SK-N-SH (cell line): ENCODE measurements around the gene PAGE1. TPM values are rescaled to one million over a fixed set of nuclear protein-coding genes. Genes with fewer than 3 reads are reported as not detected.
"Not testable (repeated sequence)": the region's sequence is repeated elsewhere in the genome, so short reads cannot be mapped to it uniquely, and the experiment has no call there.

ENCODE experiments used
- CTCF ChIA-PET: fragments of 300-600, 350-600 bp; formaldehyde crosslinking; extraction: SDS; loops from one replicate; lab custom pipeline; 2021; lab: Yijun Ruan, JAX
- POLR2A ChIA-PET: fragments of 350-600 bp; sonication (Branson Sonifier 250); formaldehyde crosslinking; extraction: SDS; loops from one replicate; lab custom pipeline; 2020; ENCODE audit warnings: antibody characterized with exemption, inconsistent platforms; lab: Yijun Ruan, JAX
- DNase-seq: peaks from one replicate; pipeline ENCODE4 v3.0.0; 2012
- H2AFZ ChIP-seq: fragments of 200-600 bp; sonication (generic); 2 replicates; pipeline ENCODE4 v1.8.1; 2016; ENCODE audit warnings: antibody characterized with exemption, mild to moderate bottlenecking, low read depth
- H3F3A ChIP-seq: fragments of 200-600 bp; sonication (generic); replicated peaks from 2 replicates; pipeline ENCODE3; 2016; ENCODE audit warnings: antibody characterized with exemption, mild to moderate bottlenecking; ENCODE audit not compliant: insufficient read depth
- H3K27ac ChIP-seq, 2 experiments: fragments of 200-500 bp in 1 of 2; fragments of 200-600 bp in 1 of 2; sonication (Bioruptor generic) in 1 of 2; sonication (generic), shearing (Covaris generic) in 1 of 2; 2 replicates each; pipeline versions ENCODE4 v1.5.1 to v1.6.1; 2014 to 2016; ENCODE audit warnings: low read depth in 2 of 2, inconsistent platforms in 1 of 2, low read length in 1 of 2, mild to moderate bottlenecking in 1 of 2, mixed read lengths in 1 of 2
- H3K27me3 ChIP-seq: fragments of 200-600 bp; sonication (generic), shearing (Covaris generic); 2 replicates; pipeline ENCODE4 v1.6.1; 2016; ENCODE audit warnings: mixed run types; ENCODE audit not compliant: insufficient read depth
- H3K36me3 ChIP-seq, 2 experiments: fragments of 200-500 bp in 1 of 2; fragments of 200-600 bp in 1 of 2; sonication (Bioruptor generic) in 1 of 2; sonication (generic) in 1 of 2; replicated peaks in 1 of 2; 2 replicates each; pipeline versions ENCODE3 to v1.5.1; 2014 to 2016; ENCODE audit warnings: low read length in 1 of 2, mild to moderate bottlenecking in 1 of 2; ENCODE audit not compliant: insufficient read depth in 2 of 2, control insufficient read depth in 1 of 2
- H3K4me1 ChIP-seq, 2 experiments: fragments of 200-500 bp in 1 of 2; fragments of 200-600 bp in 1 of 2; sonication (Bioruptor generic) in 1 of 2; sonication (generic), shearing (Covaris generic) in 1 of 2; 2 replicates each; pipeline versions ENCODE4 v1.5.1 to v1.6.1; 2014 to 2016; ENCODE audit warnings: low read depth in 1 of 2, low read length in 1 of 2, mixed run types in 1 of 2; ENCODE audit not compliant: insufficient read depth in 2 of 2, control insufficient read depth in 1 of 2
- H3K4me2 ChIP-seq: fragments of 200-600 bp; sonication (generic), shearing (Covaris generic); 2 replicates; pipeline ENCODE4 v1.6.1; 2017; ENCODE audit warnings: mixed run types
- H3K4me3 ChIP-seq, 2 experiments: fragments of 200-500 bp in 1 of 2; fragments of 200-600 bp in 1 of 2; sonication (Bioruptor generic) in 1 of 2; sonication (generic), shearing (Covaris generic) in 1 of 2; 2 replicates each; pipeline versions ENCODE4 v1.5.1 to v1.8.1; 2014 to 2016; ENCODE audit warnings: low read depth in 2 of 2, inconsistent platforms in 1 of 2, low read length in 1 of 2, mild to moderate bottlenecking in 1 of 2, mixed read lengths in 1 of 2, moderate library complexity in 1 of 2
- H3K79me2 ChIP-seq: fragments of 200-600 bp; sonication (generic); 2 replicates; pipeline ENCODE4 v1.8.1; 2017; ENCODE audit warnings: mild to moderate bottlenecking; ENCODE audit not compliant: insufficient read depth
- H3K9ac ChIP-seq: fragments of 200-600 bp; sonication (generic); 2 replicates; pipeline ENCODE4 v1.6.1; 2017; ENCODE audit warnings: mixed run types
- H3K9me2 ChIP-seq: fragments of 200-600 bp; sonication (generic); 2 replicates; pipeline ENCODE4 v1.6.1; 2017; ENCODE audit warnings: mixed run types
- H3K9me3 ChIP-seq: fragments of 200-600 bp; sonication (generic); 2 replicates; pipeline ENCODE4 v1.6.1; 2017; ENCODE audit warnings: mixed run types, mild to moderate bottlenecking, moderate library complexity
- H4K20me1 ChIP-seq: fragments of 200-600 bp; sonication (generic); 2 replicates; pipeline ENCODE4 v1.6.1; 2017; ENCODE audit warnings: mild to moderate bottlenecking, mixed run types; ENCODE audit not compliant: insufficient read depth
- CTCF ChIP-seq: fragments of 200-600 bp; sonication (generic); IDR thresholded peaks from 2 replicates; pipeline ENCODE4 v1.6.1; 2017; ENCODE audit warnings: antibody characterized with exemption, mild to moderate bottlenecking, moderate library complexity
- EZH2phosphoT487 ChIP-seq: fragments of 200-600 bp; sonication (generic); IDR thresholded peaks from 2 replicates; pipeline ENCODE4 v1.6.1; 2017; ENCODE audit warnings: low read depth, mixed run types, mild to moderate bottlenecking, antibody characterized with exemption, moderate library complexity, borderline replicate concordance
- FOSL2 ChIP-seq: IDR thresholded peaks from 2 replicates; pipeline ENCODE4 v1.4.0; 2012; ENCODE audit warnings: low read depth, mild to moderate bottlenecking, moderate library complexity, borderline replicate concordance
- GABPA ChIP-seq: IDR thresholded peaks from 2 replicates; pipeline ENCODE4 v1.4.0; 2012; ENCODE audit warnings: low read depth, mild to moderate bottlenecking
- MXI1 ChIP-seq: IDR thresholded peaks from 2 replicates; pipeline ENCODE4 v1.6.1; 2012; ENCODE audit warnings: mild to moderate bottlenecking, low read depth, low read length, improper control_type of control experiment
- NRF1 ChIP-seq: IDR thresholded peaks from 2 replicates; pipeline ENCODE4 v1.6.1; 2012; ENCODE audit warnings: low read depth, mild to moderate bottlenecking, low read length
- POLR2AphosphoS5 ChIP-seq: IDR thresholded peaks from 2 replicates; pipeline ENCODE4 v1.6.1; 2012; ENCODE audit warnings: low read depth, low read length
- RCOR1 ChIP-seq: fragments of 150-350 bp; IDR thresholded peaks from 2 replicates; pipeline ENCODE4 v1.6.1; 2017; ENCODE audit warnings: antibody characterized with exemption, low read length
- RFX5 ChIP-seq: IDR thresholded peaks from 2 replicates; pipeline ENCODE4 v1.6.1; 2012; ENCODE audit warnings: mild to moderate bottlenecking, improper control_type of control experiment, low read length
- ZBTB33 ChIP-seq: IDR thresholded peaks from 2 replicates; pipeline ENCODE4 v1.4.0; 2012; ENCODE audit warnings: low read depth, borderline replicate concordance
- WGBS: methylation state at CpG from one replicate; pipeline ENCODE4 v1.1.6; 2017; ENCODE audit warnings: low lambda C conversion rate; 5-methylcytosine and 5-hydroxymethylcytosine counted together
- polyA plus RNA-seq, 3 experiments: library from polyadenylated mRNA; depleted of rRNA; stranded (reverse); fragments of >200 nt; gene quantifications; 2 replicates each; pipeline ENCODE4 v1.2.3, GENCODE V29; 2012
- TF ChIP-seq, protein P1 (sequence below): IDR thresholded peaks from 2 replicates; pipeline ENCODE4 v1.6.1; 2012; ENCODE audit warnings: mild to moderate bottlenecking, low read depth, low read length, moderate library complexity
- TF ChIP-seq, protein P2 (sequence below): IDR thresholded peaks from 2 replicates; pipeline ENCODE4 v1.4.0; 2012; ENCODE audit warnings: low read depth

Gene PAGE1
- 0.50 and 0.54 TPM in 2 replicates for polyA plus RNA-seq (2012; rRNA removed)
- polyA plus RNA-seq (2012; cell fraction: cytosol; rRNA removed), result 0.55 and 0.68 TPM in 2 replicates
- 0.10 and 0.35 TPM in 2 replicates for polyA plus RNA-seq (2012; cell fraction: nucleus; rRNA removed)

DNA sequence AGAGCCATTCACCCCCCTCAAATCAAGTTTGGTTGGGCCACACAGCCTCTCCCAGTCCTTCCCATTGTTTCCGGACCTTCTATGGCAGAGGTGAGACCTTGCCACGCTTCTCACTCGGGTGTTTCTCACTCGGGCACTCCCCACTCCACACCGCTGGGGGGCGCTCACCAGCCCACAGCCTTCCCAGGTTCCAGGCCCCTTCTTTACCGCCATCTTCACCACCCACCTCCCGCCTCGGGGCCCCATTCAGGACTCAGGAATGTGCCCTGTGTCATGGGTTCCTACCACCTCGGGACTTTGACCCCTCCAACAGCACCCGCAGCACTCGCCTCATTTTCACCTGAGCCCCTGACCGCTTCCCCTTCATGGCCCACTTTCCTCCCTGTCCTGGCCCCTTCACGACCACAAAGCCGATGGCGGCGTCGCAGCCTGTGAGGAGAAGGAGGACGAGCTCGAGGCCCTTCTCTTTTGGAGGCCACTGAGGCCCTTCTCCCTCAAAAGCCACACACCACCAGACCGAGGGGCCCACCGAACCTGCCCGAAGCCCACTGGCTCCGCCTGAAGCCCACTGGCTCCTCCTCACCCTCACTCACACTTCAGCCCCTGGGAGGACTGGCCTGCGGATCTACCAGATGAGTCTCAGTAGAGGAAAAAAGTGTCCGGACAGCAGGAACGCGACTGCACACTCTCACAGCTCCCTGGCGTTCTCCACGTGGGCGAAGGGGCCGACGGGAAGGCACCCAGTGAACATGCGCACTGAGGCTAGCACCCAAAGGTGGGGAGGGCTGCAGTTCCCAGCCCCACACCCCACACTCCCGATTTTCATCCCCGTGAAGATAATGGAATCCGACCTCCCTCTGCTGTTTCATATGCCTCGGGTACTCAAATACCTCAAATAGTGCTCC is at the start of gene PAGE1:
Gene PAGE1, minus strand, starts transcription at position 709 of the 905 bp plus-strand sequence. CDS start 1,214 bp downstream, outside the sequence.
- Histone ChIP-seq H3K79me2 (no peaks in the 10 kb centered on the region), H3K27me3 (no peaks in the 10 kb centered on the region), H3K4me1 (no peaks in the 10 kb centered on the region), H4K20me1 (no peaks in the 10 kb centered on the region), H3K4me2 (no peak within 1 kb of the TSS), H3K9me3 (no peaks in the 10 kb centered on the region), H3F3A (no peaks in the 10 kb centered on the region), H3K36me3 (no peaks in the 10 kb centered on the region), H3K9me2 (no peaks in the 10 kb centered on the region), H3K27ac (no peak within 1 kb of the TSS), H2AFZ (no peak within 1 kb of the TSS), H3K4me3 (no peak within 1 kb of the TSS), H3K9ac (no peak within 1 kb of the TSS)
- WGBS, result 26% methylated on average over 31 of the region's 38 CpGs
- no peak for DNase-seq
- TF ChIP-seq ZBTB33 (no peak), EZH2phosphoT487 (no peak), CTCF (peak; percentile 26; the same call in 1 of the 2 replicates)
- ChIA-PET POLR2A (interaction anchor here (0.6 kb wide), 1 partner anchor 51 kb away, joined by 5 read pairs; no protein-coding TSS in a partner anchor), CTCF (no interaction called here)

- H3K27me3 ChIP-seq, H3K9ac ChIP-seq, H4K20me1 ChIP-seq, H3K4me3 ChIP-seq, H3K36me3 ChIP-seq, H3K9me2 ChIP-seq, H3K27ac ChIP-seq, CTCF ChIA-PET, H3K79me2 ChIP-seq, H3K9me3 ChIP-seq, H3K4me1 ChIP-seq, H2AFZ ChIP-seq, DNase-seq, H3F3A ChIP-seq, POLR2A ChIA-PET, H3K4me2 ChIP-seq: not testable (repeated sequence)
- 20% methylated on average over 1 of the region's 1 CpG for WGBS
These were observed 45.7 kb upstream of the PAGE1 start for GRCh38 chrX:49741501-49741900.

GRCh38 chrX:49727847-49728246 is 32.1 kb upstream of the PAGE1 start:
- Histone ChIP-seq H3K27me3 (no peaks in the 10 kb centered on the region), H3K9me3 (no peaks in the 10 kb centered on the region), H2AFZ (no peak overlapping the region), H3F3A (no peaks in the 10 kb centered on the region), H3K9ac (no peak overlapping the region), H3K79me2 (no peaks in the 10 kb centered on the region), H3K4me3 (no peak overlapping the region), H3K27ac (no peak overlapping the region), H3K4me2 (no peak overlapping the region), H4K20me1 (no peaks in the 10 kb centered on the region), H3K9me2 (no peaks in the 10 kb centered on the region), H3K36me3 (no peaks in the 10 kb centered on the region), H3K4me1 (no peaks in the 10 kb centered on the region)
- CTCF ChIA-PET, result no interaction called here
- 28% methylated on average over 6 of the region's 9 CpGs for WGBS
- DNase-seq, result no peak
- POLR2A ChIA-PET, result no interaction called here
- no peak for TF ChIP-seq RFX5
- TF ChIP-seq RCOR1, result no peak
- no peak for TF ChIP-seq POLR2AphosphoS5
- TF ChIP-seq, protein P1, sequence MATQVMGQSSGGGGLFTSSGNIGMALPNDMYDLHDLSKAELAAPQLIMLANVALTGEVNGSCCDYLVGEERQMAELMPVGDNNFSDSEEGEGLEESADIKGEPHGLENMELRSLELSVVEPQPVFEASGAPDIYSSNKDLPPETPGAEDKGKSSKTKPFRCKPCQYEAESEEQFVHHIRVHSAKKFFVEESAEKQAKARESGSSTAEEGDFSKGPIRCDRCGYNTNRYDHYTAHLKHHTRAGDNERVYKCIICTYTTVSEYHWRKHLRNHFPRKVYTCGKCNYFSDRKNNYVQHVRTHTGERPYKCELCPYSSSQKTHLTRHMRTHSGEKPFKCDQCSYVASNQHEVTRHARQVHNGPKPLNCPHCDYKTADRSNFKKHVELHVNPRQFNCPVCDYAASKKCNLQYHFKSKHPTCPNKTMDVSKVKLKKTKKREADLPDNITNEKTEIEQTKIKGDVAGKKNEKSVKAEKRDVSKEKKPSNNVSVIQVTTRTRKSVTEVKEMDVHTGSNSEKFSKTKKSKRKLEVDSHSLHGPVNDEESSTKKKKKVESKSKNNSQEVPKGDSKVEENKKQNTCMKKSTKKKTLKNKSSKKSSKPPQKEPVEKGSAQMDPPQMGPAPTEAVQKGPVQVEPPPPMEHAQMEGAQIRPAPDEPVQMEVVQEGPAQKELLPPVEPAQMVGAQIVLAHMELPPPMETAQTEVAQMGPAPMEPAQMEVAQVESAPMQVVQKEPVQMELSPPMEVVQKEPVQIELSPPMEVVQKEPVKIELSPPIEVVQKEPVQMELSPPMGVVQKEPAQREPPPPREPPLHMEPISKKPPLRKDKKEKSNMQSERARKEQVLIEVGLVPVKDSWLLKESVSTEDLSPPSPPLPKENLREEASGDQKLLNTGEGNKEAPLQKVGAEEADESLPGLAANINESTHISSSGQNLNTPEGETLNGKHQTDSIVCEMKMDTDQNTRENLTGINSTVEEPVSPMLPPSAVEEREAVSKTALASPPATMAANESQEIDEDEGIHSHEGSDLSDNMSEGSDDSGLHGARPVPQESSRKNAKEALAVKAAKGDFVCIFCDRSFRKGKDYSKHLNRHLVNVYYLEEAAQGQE, result no peak
- TF ChIP-seq GABPA, result no peak
- TF ChIP-seq NRF1, result no peak
- no peak for TF ChIP-seq MXI1
- TF ChIP-seq FOSL2, result no peak
- TF ChIP-seq, protein P2, sequence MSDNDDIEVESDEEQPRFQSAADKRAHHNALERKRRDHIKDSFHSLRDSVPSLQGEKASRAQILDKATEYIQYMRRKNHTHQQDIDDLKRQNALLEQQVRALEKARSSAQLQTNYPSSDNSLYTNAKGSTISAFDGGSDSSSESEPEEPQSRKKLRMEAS, result no peak
